K562 (cell line): Measurements from ENCODE around the gene DPH5. TPM values are rescaled to one million over a fixed set of nuclear protein-coding genes. Genes with fewer than 3 reads are reported as not detected.

ENCODE experiments used
- ATAC-seq: fragments of 200-7000 bp; cut with Tn5 transposase; 3 replicates; pipeline ENCODE4 v1.9.1; 2020; ENCODE audit warnings: moderate library complexity
- BruUV-seq: library from RNA; stranded (reverse); fragments of 400-500 nt; replicated peaks from 2 replicates; lab custom pipeline; 2021; lab: Mats Ljungman, UMichigan
- CTCF ChIA-PET: fragments of 300-600 bp; formaldehyde crosslinking; extraction: SDS; loops from one replicate; lab custom pipeline; 2021; ENCODE audit warnings: low intra/inter-chr PET ratio; lab: Yijun Ruan, JAX
- POLR2A ChIA-PET: fragments of 300-600, 350-650 bp; sonication (Branson Sonifier 250); formaldehyde crosslinking; extraction: SDS; loops from one replicate; lab custom pipeline; 2021; ENCODE audit warnings: antibody characterized with exemption, inconsistent platforms; lab: Yijun Ruan, JAX
- DNase-seq, 4 experiments: peaks; one replicate each; pipeline versions ENCODE4 v3.0.0 to v3.0.0-alpha.2; 2011 to 2018; ENCODE audit warnings: low spot score in 3 of 4, mixed read lengths in 3 of 4; ENCODE audit errors: extremely low read depth in 1 of 4
- FAIRE-seq: peaks from 2 replicates; lab custom pipeline; 2011; peaks lifted over from hg19 to GRCh38; lab: Jason Lieb, UNC
- H2AFZ ChIP-seq: 2 replicates; pipeline ENCODE4 v1.6.0; 2011; ENCODE audit warnings: low read depth, low read length, control low read depth, inconsistent platforms
- H3K27ac ChIP-seq: fragments of 200-600 bp; 3 replicates; pipeline ENCODE4 v1.8.0; 2011; ENCODE audit warnings: low read depth, mild to moderate bottlenecking, control low read depth, inconsistent platforms, low read length, moderate library complexity, mixed read lengths; ENCODE audit errors: extremely low read depth
- H3K27me3 ChIP-seq, 2 experiments: fragments of 300-600 bp in 1 of 2; 2 replicates in 1 of 2; 3 replicates in 1 of 2; pipeline versions ENCODE4 v1.6.0 to v1.8.0; 2011; ENCODE audit warnings: inconsistent platforms in 2 of 2, low read length in 2 of 2, mild to moderate bottlenecking in 1 of 2, mixed read lengths in 1 of 2, moderate library complexity in 1 of 2; ENCODE audit not compliant: control insufficient read depth in 2 of 2, insufficient read depth in 2 of 2
- H3K36me3 ChIP-seq: fragments of 300-600 bp; 3 replicates; pipeline ENCODE4 v1.8.0; 2011; ENCODE audit warnings: mild to moderate bottlenecking, low read length, inconsistent platforms; ENCODE audit not compliant: control insufficient read depth, insufficient read depth
- H3K4me1 ChIP-seq, 2 experiments: fragments of 200-600 bp in 1 of 2; replicated peaks in 1 of 2; 2 replicates in 1 of 2; 3 replicates in 1 of 2; pipeline versions ENCODE4 v1.5.1 to v1.8.0; 2011; ENCODE audit warnings: inconsistent platforms in 2 of 2, low read length in 2 of 2, mild to moderate bottlenecking in 1 of 2, mixed read lengths in 1 of 2, moderate library complexity in 1 of 2; ENCODE audit not compliant: control insufficient read depth in 2 of 2, insufficient read depth in 2 of 2
- H3K4me2 ChIP-seq: 2 replicates; pipeline ENCODE4 v1.6.1; 2011; ENCODE audit warnings: low read length, control low read depth, inconsistent platforms, mixed read lengths; ENCODE audit not compliant: insufficient read depth
- H3K4me3 ChIP-seq: fragments of 200-600 bp; sonication (generic), shearing (Covaris generic); 2 replicates; pipeline ENCODE4 v1.5.1; 2016; ENCODE audit warnings: control low read depth, inconsistent platforms
- H3K79me2 ChIP-seq: fragments of 200-600 bp; 3 replicates; pipeline ENCODE4 v1.8.0; 2011; ENCODE audit warnings: low read length, inconsistent platforms; ENCODE audit not compliant: control insufficient read depth, insufficient read depth
- H3K9ac ChIP-seq, 2 experiments: 2 replicates each; pipeline versions ENCODE4 v1.6.0 to v1.6.1; 2011; ENCODE audit warnings: low read depth in 2 of 2, low read length in 2 of 2, control low read depth in 1 of 2, inconsistent platforms in 1 of 2, mild to moderate bottlenecking in 1 of 2, mixed read lengths in 1 of 2; ENCODE audit not compliant: insufficient read depth in 1 of 2
- H3K9me1 ChIP-seq: one replicate; pipeline ENCODE4 v1.6.0; 2011; ENCODE audit warnings: inconsistent platforms, mild to moderate bottlenecking, low read length, moderate library complexity; ENCODE audit not compliant: control insufficient read depth, insufficient read depth
- H3K9me3 ChIP-seq: replicated peaks from 2 replicates; pipeline ENCODE4 v1.5.1; 2011; ENCODE audit warnings: low read depth, low read length, inconsistent platforms; ENCODE audit not compliant: control insufficient read depth, insufficient read depth
- H4K20me1 ChIP-seq: replicated peaks from 2 replicates; pipeline ENCODE4 v1.6.1; 2011; ENCODE audit warnings: low read length, inconsistent platforms, mixed read lengths; ENCODE audit not compliant: control insufficient read depth, insufficient read depth
- BMI1 ChIP-seq: fragments of 150-350 bp; IDR thresholded peaks from 2 replicates; pipeline ENCODE4 v1.6.1; 2014; ENCODE audit warnings: low read length
- EP300 ChIP-seq: IDR thresholded peaks from 2 replicates; pipeline ENCODE4 v1.6.1; 2012; ENCODE audit warnings: low read length, improper control_type of control experiment
- GTF2F1 ChIP-seq: IDR thresholded peaks from 2 replicates; pipeline ENCODE4 v1.6.1; 2011; ENCODE audit warnings: low read depth, low read length, improper control_type of control experiment
- MYBL2 ChIP-seq, 2 experiments: fragments of 450-650 bp in 1 of 2; sonication (generic) in 1 of 2; formaldehyde crosslinking in 1 of 2; IDR thresholded peaks; 2 replicates each; pipeline versions ENCODE4 v1.6.1 to v1.8.1; 2017 to 2022; ENCODE audit warnings: borderline replicate concordance in 1 of 2, inconsistent platforms in 1 of 2, low read depth in 1 of 2, mild to moderate bottlenecking in 1 of 2, missing genetic modification reagents in 1 of 2, moderate library complexity in 1 of 2
- NCOA2 ChIP-seq, 2 experiments: fragments of 450-650 bp; IDR thresholded peaks; 2 replicates each; pipeline ENCODE4 v1.6.1; 2018; ENCODE audit warnings: mild to moderate bottlenecking in 2 of 2, moderate library complexity in 1 of 2; ENCODE audit not compliant: partially characterized antibody in 2 of 2
- NEUROD1 ChIP-seq: fragments of 150-350 bp; IDR thresholded peaks from 2 replicates; pipeline ENCODE4 v1.6.1; 2014; ENCODE audit warnings: borderline replicate concordance, low read length, low read depth; ENCODE audit not compliant: partially characterized antibody
- NFIX ChIP-seq: fragments of 250-450 bp; sonication (Bioruptor Pico); IDR thresholded peaks from 2 replicates; pipeline ENCODE4 v1.4.0; 2020; ENCODE audit warnings: low read depth, mild to moderate bottlenecking, moderate library complexity
- RBFOX2 ChIP-seq: fragments of 200-400 bp; formaldehyde crosslinking; IDR thresholded peaks from 2 replicates; pipeline ENCODE4 v1.6.1; 2017; ENCODE audit warnings: low read depth, mild to moderate bottlenecking, low read length, moderate library complexity
- RCOR1 ChIP-seq, 2 experiments: IDR thresholded peaks; 2 replicates each; pipeline ENCODE4 v1.6.1; 2012; ENCODE audit warnings: low read depth in 2 of 2, low read length in 2 of 2, borderline replicate concordance in 1 of 2, improper control_type of control experiment in 1 of 2
- ZNF239 ChIP-seq: fragments of 250-450 bp; sonication (Bioruptor Pico); IDR thresholded peaks from 2 replicates; pipeline ENCODE4 v1.4.0; 2020; ENCODE audit warnings: mild to moderate bottlenecking
- WGBS: fragments of 100-300 bp; shearing (Covaris generic); methylation state at CpG from one replicate; pipeline ENCODE4 v1.1.6; 2016; ENCODE audit warnings: low coverage, mixed read lengths; ENCODE audit not compliant: insufficient coverage; ENCODE audit errors: missing lambda C conversion rate; 5-methylcytosine and 5-hydroxymethylcytosine counted together
- in situ Hi-C: fragments of 300-500 bp; cut with MboI; formaldehyde crosslinking; loops from 4 replicates; pipeline ENCODE4 v1.15.0; 2018; ENCODE audit warnings: inconsistent platforms, mixed read lengths
- intact Hi-C: fragments of 100-400 bp; cut with micrococcal nuclease; formaldehyde crosslinking; loops from 2 replicates; pipeline ENCODE4 v1.14.2; 2022
- polyA plus RNA-seq, 8 experiments: library from polyadenylated mRNA; depleted of rRNA in 4 of 8; stranded (reverse) in 5 of 8; unstranded in 3 of 8; fragments of >200 nt; fragmentation: Nextera tagmentation in 2 of 8; fragmentation: Illumina TruSeq in 1 of 8; extraction: Ambion mirVana in 2 of 8; extraction: Trizol in 1 of 8; gene quantifications; 2 replicates each; pipeline versions ENCODE4 v1.2.1 to v1.2.3, GENCODE V29; 2011 to 2014; ENCODE audit warnings: inconsistent platforms in 1 of 8, missing spikeins in 1 of 8
- total RNA-seq, 7 experiments: library from RNA; depleted of rRNA in 6 of 7; stranded (reverse); fragments of >200 nt in 6 of 7; fragmentation: Illumina TruSeq in 2 of 7; extraction: Trizol in 2 of 7; gene quantifications; 2 replicates each; pipeline versions ENCODE4 v1.2.1 to v1.2.3, GENCODE V29; 2011 to 2021; ENCODE audit warnings: low replicate concordance in 1 of 7
- TF ChIP-seq, protein P1 (sequence below): sonication (generic); formaldehyde crosslinking; IDR thresholded peaks from 2 replicates; pipeline ENCODE4 v1.8.0; 2022; ENCODE audit warnings: mild to moderate bottlenecking, missing genetic modification reagents
- TF ChIP-seq, protein P2 (sequence below): fragments of 150-350 bp; IDR thresholded peaks from 2 replicates; pipeline ENCODE4 v1.6.1; 2014; ENCODE audit warnings: low read depth, mild to moderate bottlenecking, low read length, borderline replicate concordance

The DPH5 gene
- total and polyA plus RNA-seq, 9 of the 15 experiments (the other 6 are each of a cell fraction or from before 2014, with no cell fraction given) = 37.6 to 159 (median 89.7) TPM

DNA sequence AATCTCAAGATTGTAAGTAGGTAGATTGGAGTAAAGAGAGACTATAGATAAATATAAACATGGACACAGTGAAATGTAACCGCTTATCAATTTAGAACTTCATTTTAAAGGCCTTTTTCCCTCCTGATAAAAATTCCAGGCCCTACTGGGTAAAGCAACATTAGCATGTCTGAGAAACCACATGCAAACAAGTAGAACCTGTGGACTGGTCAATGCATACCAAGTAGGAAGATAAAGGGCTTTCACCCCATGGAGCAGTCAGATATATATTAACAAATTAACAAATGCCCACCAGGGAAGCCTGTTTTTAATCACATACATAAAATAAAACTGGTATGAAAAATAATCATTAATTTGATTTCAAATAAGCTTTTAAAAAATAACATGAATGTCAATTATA lies 8.1 kb downstream of the DPH5 start:
- Histone ChIP-seq H3K4me2 (no peak overlapping the region), H4K20me1 (no peaks in the 10 kb centered on the region), H3K9me1 (no peaks in the 10 kb centered on the region), H3K27me3 (no peaks in the 10 kb centered on the region), H2AFZ (no peak overlapping the region), H3K27ac (no peak overlapping the region), H3K9ac (no peak overlapping the region), H3K79me2 (peaks cover 3% of the 10 kb centered on the region; the same call in 1 of the 3 replicates), H3K36me3 (peaks cover 83% of the 10 kb centered on the region; the same call in 2 of the 3 replicates), H3K4me1 (no peaks in the 10 kb centered on the region), H3K4me3 (no peak overlapping the region), H3K9me3 (no peaks in the 10 kb centered on the region)
- intact Hi-C loops (loop anchor here (2.0 kb wide), 1 partner anchor 111 kb away; no protein-coding TSS in a partner anchor), in situ Hi-C loops (no loop called here)
- FAIRE-seq = no peak
- TF ChIP-seq RCOR1 (IDR thresholded peaks at IDR 0.05; ENCODE audit: borderline replicate concordance in 1 of 2, low read depth in 2 of 2, low read length in 2 of 2) (no peak), RBFOX2 (no peak), MYBL2 (IDR thresholded peaks at IDR 0.05; ENCODE audit: low read depth) (no peak), MYBL2 (CRISPR knock-in tag; IDR thresholded peaks at IDR 0.05; ENCODE audit: borderline replicate concordance) (no peak), EP300 (no peak), GTF2F1 (no peak), BMI1 (no peak), NEUROD1 (no peak), NCOA2 (IDR thresholded peaks at IDR 0.05; ENCODE audit: partially characterized antibody in 2 of 2) (no peak), NFIX (CRISPR knock-in tag) (no peak), ZNF239 (CRISPR knock-in tag) (no peak)
- TF ChIP-seq, protein P1, sequence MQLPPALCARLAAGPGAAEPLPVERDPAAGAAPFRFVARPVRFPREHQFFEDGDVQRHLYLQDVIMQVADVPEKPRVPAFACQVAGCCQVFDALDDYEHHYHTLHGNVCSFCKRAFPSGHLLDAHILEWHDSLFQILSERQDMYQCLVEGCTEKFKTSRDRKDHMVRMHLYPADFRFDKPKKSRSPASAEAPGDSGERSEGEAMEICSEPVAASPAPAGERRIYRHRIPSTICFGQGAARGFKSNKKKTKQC = no peak
- TF ChIP-seq, protein P2, sequence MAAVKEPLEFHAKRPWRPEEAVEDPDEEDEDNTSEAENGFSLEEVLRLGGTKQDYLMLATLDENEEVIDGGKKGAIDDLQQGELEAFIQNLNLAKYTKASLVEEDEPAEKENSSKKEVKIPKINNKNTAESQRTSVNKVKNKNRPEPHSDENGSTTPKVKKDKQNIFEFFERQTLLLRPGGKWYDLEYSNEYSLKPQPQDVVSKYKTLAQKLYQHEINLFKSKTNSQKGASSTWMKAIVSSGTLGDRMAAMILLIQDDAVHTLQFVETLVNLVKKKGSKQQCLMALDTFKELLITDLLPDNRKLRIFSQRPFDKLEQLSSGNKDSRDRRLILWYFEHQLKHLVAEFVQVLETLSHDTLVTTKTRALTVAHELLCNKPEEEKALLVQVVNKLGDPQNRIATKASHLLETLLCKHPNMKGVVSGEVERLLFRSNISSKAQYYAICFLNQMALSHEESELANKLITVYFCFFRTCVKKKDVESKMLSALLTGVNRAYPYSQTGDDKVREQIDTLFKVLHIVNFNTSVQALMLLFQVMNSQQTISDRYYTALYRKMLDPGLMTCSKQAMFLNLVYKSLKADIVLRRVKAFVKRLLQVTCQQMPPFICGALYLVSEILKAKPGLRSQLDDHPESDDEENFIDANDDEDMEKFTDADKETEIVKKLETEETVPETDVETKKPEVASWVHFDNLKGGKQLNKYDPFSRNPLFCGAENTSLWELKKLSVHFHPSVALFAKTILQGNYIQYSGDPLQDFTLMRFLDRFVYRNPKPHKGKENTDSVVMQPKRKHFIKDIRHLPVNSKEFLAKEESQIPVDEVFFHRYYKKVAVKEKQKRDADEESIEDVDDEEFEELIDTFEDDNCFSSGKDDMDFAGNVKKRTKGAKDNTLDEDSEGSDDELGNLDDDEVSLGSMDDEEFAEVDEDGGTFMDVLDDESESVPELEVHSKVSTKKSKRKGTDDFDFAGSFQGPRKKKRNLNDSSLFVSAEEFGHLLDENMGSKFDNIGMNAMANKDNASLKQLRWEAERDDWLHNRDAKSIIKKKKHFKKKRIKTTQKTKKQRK = no peak
- DNase-seq = no peak
- 100% methylated on average over 1 of the region's 1 CpG for WGBS
- CTCF ChIA-PET = no interaction called here
- BruUV-seq = no TSS peak
- no peak for ATAC-seq
- POLR2A ChIA-PET = interaction anchor here (0.6 kb wide), 1 partner anchor 1074 kb away, joined by 3 read pairs; no protein-coding TSS in a partner anchor
